ENCODE data around the gene TBC1D26.
"Not testable (repeated sequence)": the region's sequence is repeated elsewhere in the genome, so short reads cannot be mapped to it uniquely, and the experiment has no call there.

Gene TBC1D26

GRCh38 chr17:15744074-15744676 is 12.1 kb downstream of the TBC1D26 start:
- no peak for DNase-seq (ENCODE audit: low spot score)

GRCh38 chr17:15744885-15745284 is 12.8 kb downstream of the TBC1D26 start:
- no peak for DNase-seq (ENCODE audit: low spot score)

- not testable (repeated sequence) for DNase-seq (ENCODE audit: low spot score)
These were observed 17.3 kb downstream of the TBC1D26 start for GRCh38 chr17:15749403-15749802.

- DNase-seq (ENCODE audit: low spot score): not testable (repeated sequence)
These were observed 36.9 kb downstream of the TBC1D26 start for GRCh38 chr17:15768865-15769533.

GRCh38 chr17:15770679-15771078 is 38.6 kb downstream of the TBC1D26 start:
- not testable (repeated sequence) for DNase-seq (ENCODE audit: low spot score)

GRCh38 chr17:15776871-15777270 is 44.8 kb downstream of the TBC1D26 start:
- DNase-seq (ENCODE audit: low spot score): no peak

GRCh38 chr17:15777297-15777696 is 45.2 kb downstream of the TBC1D26 start:
- no peak for DNase-seq (ENCODE audit: low spot score)

- no peak for DNase-seq (ENCODE audit: low spot score)
These were observed 45.6 kb downstream of the TBC1D26 start for GRCh38 chr17:15777717-15778116.

GRCh38 chr17:15779119-15779518 is 47.0 kb downstream of the TBC1D26 start:
- no peak for DNase-seq (ENCODE audit: low spot score)

GRCh38 chr17:15780188-15780587 is 48.1 kb downstream of the TBC1D26 start:
- DNase-seq (ENCODE audit: low spot score): no peak

- no peak for DNase-seq (ENCODE audit: low spot score)
These were observed 50.8 kb downstream of the TBC1D26 start for GRCh38 chr17:15782866-15783265.

GRCh38 chr17:15783461-15783860 is 51.4 kb downstream of the TBC1D26 start:
- DNase-seq (ENCODE audit: low spot score): no peak

- not testable (repeated sequence) for DNase-seq (ENCODE audit: low spot score)
These were observed 52.3 kb downstream of the TBC1D26 start for GRCh38 chr17:15784351-15784750.

- DNase-seq (ENCODE audit: low spot score): not testable (repeated sequence)
These were observed 55.4 kb downstream of the TBC1D26 start for GRCh38 chr17:15787363-15788075.

- DNase-seq (ENCODE audit: low spot score): not testable (repeated sequence)
These were observed 56.3 kb downstream of the TBC1D26 start for GRCh38 chr17:15788365-15788764.
